Measurements from ENCODE around the gene PTGR1. TPM values are rescaled to one million over a fixed set of nuclear protein-coding genes. Genes with fewer than 3 reads are reported as not detected.

The PTGR1 gene
- total RNA-seq, 1 experiment from 2014 or later = 41.6 TPM

DNA sequence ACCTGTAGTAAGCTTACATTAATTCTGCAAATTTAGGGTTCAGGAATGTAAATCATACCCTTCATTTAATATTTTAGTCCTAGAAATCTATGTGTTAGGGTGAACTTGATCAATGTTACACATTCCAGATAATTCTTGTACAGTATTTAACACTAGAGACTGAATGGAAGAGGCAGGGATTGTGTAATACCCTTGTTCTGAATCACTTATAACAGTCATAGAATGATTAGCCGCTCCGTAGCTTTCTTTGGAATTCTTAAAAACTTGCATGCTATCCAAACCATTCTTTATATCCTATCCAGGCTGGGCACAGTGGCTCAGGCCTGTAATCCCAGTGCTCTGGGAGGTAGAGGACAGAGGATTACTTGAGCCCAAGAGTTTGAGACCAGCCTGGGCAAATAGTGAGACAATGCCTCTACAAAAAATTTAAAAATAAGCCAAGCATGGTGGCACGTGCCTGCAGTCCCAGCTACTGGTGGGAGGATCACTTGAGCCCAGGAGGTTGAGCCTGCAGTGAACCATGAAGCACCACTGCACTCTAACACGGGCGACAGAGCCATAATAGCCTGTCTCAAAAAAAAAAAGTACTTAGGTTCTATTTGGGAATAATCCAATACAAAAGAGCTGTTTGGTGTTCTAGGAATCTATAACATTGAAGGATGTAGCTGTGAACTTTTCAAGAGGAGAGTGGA is 66.2 kb downstream of the PTGR1 start:
- H3K4me1 Mint-ChIP-seq = peaks cover 41% of the 10 kb centered on the region
- DNase-seq (ENCODE audit: low spot score) (no peak), ATAC-seq (no peak)
- POLR2A ChIA-PET = interaction anchor here (0.6 kb wide), 2 partner anchors 33 to 51 kb away, joined by 3 to 5 read pairs; no protein-coding TSS in a partner anchor
- H3K27ac Mint-ChIP-seq = peak overlapping the region; percentile 34; the same call in 1 of the 2 replicates
- no peaks in the 10 kb centered on the region for H3K27me3 Mint-ChIP-seq (ENCODE audit: low read depth)
- CTCF ChIA-PET = no interaction called here
- peaks cover 65% of the 10 kb centered on the region for H3K36me3 Mint-ChIP-seq
- no peak overlapping the region for H3K4me3 Mint-ChIP-seq
- peaks cover 26% of the 10 kb centered on the region for H3K9me3 Mint-ChIP-seq
- TF ChIP-seq, protein P1, sequence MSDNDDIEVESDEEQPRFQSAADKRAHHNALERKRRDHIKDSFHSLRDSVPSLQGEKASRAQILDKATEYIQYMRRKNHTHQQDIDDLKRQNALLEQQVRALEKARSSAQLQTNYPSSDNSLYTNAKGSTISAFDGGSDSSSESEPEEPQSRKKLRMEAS (CRISPR knock-in tag; IDR thresholded peaks at IDR 0.05) = no peak
- TF ChIP-seq CBFB (CRISPR knock-in tag; IDR thresholded peaks at IDR 0.05; ENCODE audit: low read depth) = no peak
- no peak for TF ChIP-seq ZNF232 (CRISPR knock-in tag; IDR thresholded peaks at IDR 0.05)
- no peak for TF ChIP-seq IRF2 (CRISPR knock-in tag; IDR thresholded peaks at IDR 0.05; ENCODE audit: borderline replicate concordance, low read depth)
- TF ChIP-seq, protein P2, sequence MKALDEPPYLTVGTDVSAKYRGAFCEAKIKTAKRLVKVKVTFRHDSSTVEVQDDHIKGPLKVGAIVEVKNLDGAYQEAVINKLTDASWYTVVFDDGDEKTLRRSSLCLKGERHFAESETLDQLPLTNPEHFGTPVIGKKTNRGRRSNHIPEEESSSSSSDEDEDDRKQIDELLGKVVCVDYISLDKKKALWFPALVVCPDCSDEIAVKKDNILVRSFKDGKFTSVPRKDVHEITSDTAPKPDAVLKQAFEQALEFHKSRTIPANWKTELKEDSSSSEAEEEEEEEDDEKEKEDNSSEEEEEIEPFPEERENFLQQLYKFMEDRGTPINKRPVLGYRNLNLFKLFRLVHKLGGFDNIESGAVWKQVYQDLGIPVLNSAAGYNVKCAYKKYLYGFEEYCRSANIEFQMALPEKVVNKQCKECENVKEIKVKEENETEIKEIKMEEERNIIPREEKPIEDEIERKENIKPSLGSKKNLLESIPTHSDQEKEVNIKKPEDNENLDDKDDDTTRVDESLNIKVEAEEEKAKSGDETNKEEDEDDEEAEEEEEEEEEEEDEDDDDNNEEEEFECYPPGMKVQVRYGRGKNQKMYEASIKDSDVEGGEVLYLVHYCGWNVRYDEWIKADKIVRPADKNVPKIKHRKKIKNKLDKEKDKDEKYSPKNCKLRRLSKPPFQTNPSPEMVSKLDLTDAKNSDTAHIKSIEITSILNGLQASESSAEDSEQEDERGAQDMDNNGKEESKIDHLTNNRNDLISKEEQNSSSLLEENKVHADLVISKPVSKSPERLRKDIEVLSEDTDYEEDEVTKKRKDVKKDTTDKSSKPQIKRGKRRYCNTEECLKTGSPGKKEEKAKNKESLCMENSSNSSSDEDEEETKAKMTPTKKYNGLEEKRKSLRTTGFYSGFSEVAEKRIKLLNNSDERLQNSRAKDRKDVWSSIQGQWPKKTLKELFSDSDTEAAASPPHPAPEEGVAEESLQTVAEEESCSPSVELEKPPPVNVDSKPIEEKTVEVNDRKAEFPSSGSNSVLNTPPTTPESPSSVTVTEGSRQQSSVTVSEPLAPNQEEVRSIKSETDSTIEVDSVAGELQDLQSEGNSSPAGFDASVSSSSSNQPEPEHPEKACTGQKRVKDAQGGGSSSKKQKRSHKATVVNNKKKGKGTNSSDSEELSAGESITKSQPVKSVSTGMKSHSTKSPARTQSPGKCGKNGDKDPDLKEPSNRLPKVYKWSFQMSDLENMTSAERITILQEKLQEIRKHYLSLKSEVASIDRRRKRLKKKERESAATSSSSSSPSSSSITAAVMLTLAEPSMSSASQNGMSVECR (CRISPR knock-in tag; IDR thresholded peaks at IDR 0.05; ENCODE audit: borderline replicate concordance) = no peak
- TF ChIP-seq, protein P3, sequence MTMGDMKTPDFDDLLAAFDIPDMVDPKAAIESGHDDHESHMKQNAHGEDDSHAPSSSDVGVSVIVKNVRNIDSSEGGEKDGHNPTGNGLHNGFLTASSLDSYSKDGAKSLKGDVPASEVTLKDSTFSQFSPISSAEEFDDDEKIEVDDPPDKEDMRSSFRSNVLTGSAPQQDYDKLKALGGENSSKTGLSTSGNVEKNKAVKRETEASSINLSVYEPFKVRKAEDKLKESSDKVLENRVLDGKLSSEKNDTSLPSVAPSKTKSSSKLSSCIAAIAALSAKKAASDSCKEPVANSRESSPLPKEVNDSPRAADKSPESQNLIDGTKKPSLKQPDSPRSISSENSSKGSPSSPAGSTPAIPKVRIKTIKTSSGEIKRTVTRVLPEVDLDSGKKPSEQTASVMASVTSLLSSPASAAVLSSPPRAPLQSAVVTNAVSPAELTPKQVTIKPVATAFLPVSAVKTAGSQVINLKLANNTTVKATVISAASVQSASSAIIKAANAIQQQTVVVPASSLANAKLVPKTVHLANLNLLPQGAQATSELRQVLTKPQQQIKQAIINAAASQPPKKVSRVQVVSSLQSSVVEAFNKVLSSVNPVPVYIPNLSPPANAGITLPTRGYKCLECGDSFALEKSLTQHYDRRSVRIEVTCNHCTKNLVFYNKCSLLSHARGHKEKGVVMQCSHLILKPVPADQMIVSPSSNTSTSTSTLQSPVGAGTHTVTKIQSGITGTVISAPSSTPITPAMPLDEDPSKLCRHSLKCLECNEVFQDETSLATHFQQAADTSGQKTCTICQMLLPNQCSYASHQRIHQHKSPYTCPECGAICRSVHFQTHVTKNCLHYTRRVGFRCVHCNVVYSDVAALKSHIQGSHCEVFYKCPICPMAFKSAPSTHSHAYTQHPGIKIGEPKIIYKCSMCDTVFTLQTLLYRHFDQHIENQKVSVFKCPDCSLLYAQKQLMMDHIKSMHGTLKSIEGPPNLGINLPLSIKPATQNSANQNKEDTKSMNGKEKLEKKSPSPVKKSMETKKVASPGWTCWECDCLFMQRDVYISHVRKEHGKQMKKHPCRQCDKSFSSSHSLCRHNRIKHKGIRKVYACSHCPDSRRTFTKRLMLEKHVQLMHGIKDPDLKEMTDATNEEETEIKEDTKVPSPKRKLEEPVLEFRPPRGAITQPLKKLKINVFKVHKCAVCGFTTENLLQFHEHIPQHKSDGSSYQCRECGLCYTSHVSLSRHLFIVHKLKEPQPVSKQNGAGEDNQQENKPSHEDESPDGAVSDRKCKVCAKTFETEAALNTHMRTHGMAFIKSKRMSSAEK (CRISPR knock-in tag; IDR thresholded peaks at IDR 0.05; ENCODE audit: borderline replicate concordance) = no peak
- no peak for TF ChIP-seq ZNF317 (CRISPR knock-in tag; IDR thresholded peaks at IDR 0.05; ENCODE audit: borderline replicate concordance, low read depth)
- TF ChIP-seq PRRX2 (CRISPR knock-in tag; IDR thresholded peaks at IDR 0.05) = no peak
- TF ChIP-seq SP1 (CRISPR knock-in tag; conservative IDR thresholded peaks at IDR 0.05) = no peak
- no peak for TF ChIP-seq NR1H2 (CRISPR knock-in tag; IDR thresholded peaks at IDR 0.05)
- no peak for TF ChIP-seq KAT7 (CRISPR knock-in tag; IDR thresholded peaks at IDR 0.05; ENCODE audit: borderline replicate concordance)
- TF ChIP-seq ZNF416 (CRISPR knock-in tag; IDR thresholded peaks at IDR 0.05) = no peak
- TF ChIP-seq FOXK1 (CRISPR knock-in tag; IDR thresholded peaks at IDR 0.05) = no peak
- TF ChIP-seq TEAD1 (CRISPR knock-in tag; IDR thresholded peaks at IDR 0.05) = no peak
- TF ChIP-seq, protein P4, sequence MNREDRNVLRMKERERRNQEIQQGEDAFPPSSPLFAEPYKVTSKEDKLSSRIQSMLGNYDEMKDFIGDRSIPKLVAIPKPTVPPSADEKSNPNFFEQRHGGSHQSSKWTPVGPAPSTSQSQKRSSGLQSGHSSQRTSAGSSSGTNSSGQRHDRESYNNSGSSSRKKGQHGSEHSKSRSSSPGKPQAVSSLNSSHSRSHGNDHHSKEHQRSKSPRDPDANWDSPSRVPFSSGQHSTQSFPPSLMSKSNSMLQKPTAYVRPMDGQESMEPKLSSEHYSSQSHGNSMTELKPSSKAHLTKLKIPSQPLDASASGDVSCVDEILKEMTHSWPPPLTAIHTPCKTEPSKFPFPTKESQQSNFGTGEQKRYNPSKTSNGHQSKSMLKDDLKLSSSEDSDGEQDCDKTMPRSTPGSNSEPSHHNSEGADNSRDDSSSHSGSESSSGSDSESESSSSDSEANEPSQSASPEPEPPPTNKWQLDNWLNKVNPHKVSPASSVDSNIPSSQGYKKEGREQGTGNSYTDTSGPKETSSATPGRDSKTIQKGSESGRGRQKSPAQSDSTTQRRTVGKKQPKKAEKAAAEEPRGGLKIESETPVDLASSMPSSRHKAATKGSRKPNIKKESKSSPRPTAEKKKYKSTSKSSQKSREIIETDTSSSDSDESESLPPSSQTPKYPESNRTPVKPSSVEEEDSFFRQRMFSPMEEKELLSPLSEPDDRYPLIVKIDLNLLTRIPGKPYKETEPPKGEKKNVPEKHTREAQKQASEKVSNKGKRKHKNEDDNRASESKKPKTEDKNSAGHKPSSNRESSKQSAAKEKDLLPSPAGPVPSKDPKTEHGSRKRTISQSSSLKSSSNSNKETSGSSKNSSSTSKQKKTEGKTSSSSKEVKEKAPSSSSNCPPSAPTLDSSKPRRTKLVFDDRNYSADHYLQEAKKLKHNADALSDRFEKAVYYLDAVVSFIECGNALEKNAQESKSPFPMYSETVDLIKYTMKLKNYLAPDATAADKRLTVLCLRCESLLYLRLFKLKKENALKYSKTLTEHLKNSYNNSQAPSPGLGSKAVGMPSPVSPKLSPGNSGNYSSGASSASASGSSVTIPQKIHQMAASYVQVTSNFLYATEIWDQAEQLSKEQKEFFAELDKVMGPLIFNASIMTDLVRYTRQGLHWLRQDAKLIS (CRISPR knock-in tag; IDR thresholded peaks at IDR 0.05; ENCODE audit: borderline replicate concordance) = no peak
- TF ChIP-seq CDX4 (CRISPR knock-in tag; IDR thresholded peaks at IDR 0.05; ENCODE audit: borderline replicate concordance) = no peak
- TF ChIP-seq ZNF281 (CRISPR knock-in tag; IDR thresholded peaks at IDR 0.05) = no peak
- TF ChIP-seq USF1 (CRISPR knock-in tag; IDR thresholded peaks at IDR 0.05) = no peak

Data from WTC11 (cell line).